H1 (cell line): Measurements from ENCODE around the gene RHBDD1. TPM values are rescaled to one million over a fixed set of nuclear protein-coding genes. Genes with fewer than 3 reads are reported as not detected.

Experiments
- BACH1 ChIP-seq: IDR thresholded peaks from 2 replicates; pipeline ENCODE4 v1.6.1; 2012; ENCODE audit warnings: low read length, improper control_type of control experiment
- BCL11A ChIP-seq, 2 experiments: IDR thresholded peaks; one replicate each; pipeline ENCODE4 v1.6.1; 2011; ENCODE audit warnings: low read depth in 2 of 2, low read length in 2 of 2, mild to moderate bottlenecking in 2 of 2
- CTBP2 ChIP-seq: IDR thresholded peaks from 2 replicates; pipeline ENCODE4 v1.7.0; 2011; ENCODE audit warnings: borderline replicate concordance, mild to moderate bottlenecking, moderate library complexity, mixed read lengths, low read length; ENCODE audit not compliant: insufficient read depth, insufficient read length
- EP300 ChIP-seq, 2 experiments: IDR thresholded peaks; 1 replicate in 1 of 2; 2 replicates in 1 of 2; pipeline ENCODE4 v1.6.1; 2011 to 2012; ENCODE audit warnings: low read depth in 2 of 2, low read length in 2 of 2, mild to moderate bottlenecking in 2 of 2, borderline replicate concordance in 1 of 2, inconsistent platforms in 1 of 2, moderate library complexity in 1 of 2
- GTF2F1 ChIP-seq: IDR thresholded peaks from 2 replicates; pipeline ENCODE4 v1.6.1; 2012; ENCODE audit warnings: low read depth, low read length, improper control_type of control experiment, borderline replicate concordance
- HDAC6 ChIP-seq: IDR thresholded peaks from one replicate; pipeline ENCODE4 v1.7.1; 2012; ENCODE audit warnings: low read depth, mild to moderate bottlenecking, inconsistent platforms, low read length, moderate library complexity
- MAFK ChIP-seq: IDR thresholded peaks from 2 replicates; pipeline ENCODE4 v1.6.1; 2012; ENCODE audit warnings: low read depth, mild to moderate bottlenecking, improper control_type of control experiment, low read length
- NANOG ChIP-seq: IDR thresholded peaks from 2 replicates; pipeline ENCODE4 v1.6.1; 2011; ENCODE audit warnings: low read length, low read depth, mild to moderate bottlenecking, inconsistent platforms; ENCODE audit not compliant: insufficient read depth, poor library complexity, severe bottlenecking
- POU5F1 ChIP-seq: IDR thresholded peaks from 2 replicates; pipeline ENCODE4 v1.6.1; 2011; ENCODE audit warnings: low read depth, mild to moderate bottlenecking, low read length, moderate library complexity
- RAD21 ChIP-seq, 2 experiments: IDR thresholded peaks in 1 of 2; conservative IDR thresholded peaks in 1 of 2; 2 replicates each; pipeline ENCODE4 v1.6.1; 2011; ENCODE audit warnings: low read depth in 2 of 2, low read length in 2 of 2, improper control_type of control experiment in 1 of 2, inconsistent platforms in 1 of 2, mild to moderate bottlenecking in 1 of 2, moderate library complexity in 1 of 2
- RXRA ChIP-seq: IDR thresholded peaks from 2 replicates; pipeline ENCODE4 v1.6.1; 2011; ENCODE audit warnings: low read depth, mild to moderate bottlenecking, low read length, moderate library complexity; ENCODE audit not compliant: insufficient read depth
- SAP30 ChIP-seq: fragments of 300-600 bp; sonication (generic); IDR thresholded peaks from 2 replicates; pipeline ENCODE4 v1.7.1; 2012; ENCODE audit warnings: low read length, moderate library complexity, mild to moderate bottlenecking, inconsistent platforms; ENCODE audit not compliant: insufficient read depth, insufficient replicate concordance
- SIN3A ChIP-seq, 2 experiments: IDR thresholded peaks in 1 of 2; conservative IDR thresholded peaks in 1 of 2; 2 replicates each; pipeline ENCODE4 v1.6.1; 2011 to 2012; ENCODE audit warnings: low read length in 2 of 2, improper control_type of control experiment in 1 of 2, low read depth in 1 of 2, mild to moderate bottlenecking in 1 of 2
- SP1 ChIP-seq: IDR thresholded peaks from 2 replicates; pipeline ENCODE4 v1.6.1; 2011; ENCODE audit warnings: low read depth, low read length
- SP2 ChIP-seq: IDR thresholded peaks from 2 replicates; pipeline ENCODE4 v1.6.1; 2012; ENCODE audit warnings: mild to moderate bottlenecking, low read length, inconsistent platforms
- ZNF274 ChIP-seq: IDR thresholded peaks from 2 replicates; pipeline ENCODE4 v1.7.0; 2012; ENCODE audit warnings: low read length, borderline replicate concordance; ENCODE audit errors: extremely low read depth
- polyA plus RNA-seq, 7 experiments: library from polyadenylated mRNA; depleted of rRNA in 3 of 7; stranded (reverse) in 5 of 7; unstranded in 2 of 7; fragments of >200 nt in 5 of 7; fragments of 200-250 nt in 2 of 7; gene quantifications; 1 replicate in 5 of 7; 2 replicates in 1 of 7; 4 replicates in 1 of 7; pipeline versions ENCODE4 v1.2.1 to v1.2.3, GENCODE V29; 2011 to 2013; ENCODE audit warnings: missing spikeins in 2 of 7, mixed read lengths in 2 of 7
- total RNA-seq: library from RNA; stranded (reverse); fragmentation: NEBNext Ultra II Directional; extraction: Animal tissue kit (Norgen Biotek cat#: 25700); gene quantifications from 2 replicates; pipeline ENCODE4 v1.2.1, GENCODE V29; 2021
- TF ChIP-seq, protein P1 (sequence below): IDR thresholded peaks from 2 replicates; pipeline ENCODE4 v1.6.1; 2011; ENCODE audit warnings: low read length, improper control_type of control experiment
- TF ChIP-seq, protein P2 (sequence below): IDR thresholded peaks from 2 replicates; pipeline ENCODE4 v1.6.1; 2012; ENCODE audit warnings: inconsistent platforms
- TF ChIP-seq, protein P3 (sequence below): IDR thresholded peaks from 2 replicates; pipeline ENCODE4 v1.6.1; 2012; ENCODE audit warnings: low read length, inconsistent platforms

The RHBDD1 gene
- total and polyA plus RNA-seq, 2 of the 8 experiments (the other 6 are each of a cell fraction or from before 2014, with no cell fraction given), result 10.5 to 23.1 TPM

DNA sequence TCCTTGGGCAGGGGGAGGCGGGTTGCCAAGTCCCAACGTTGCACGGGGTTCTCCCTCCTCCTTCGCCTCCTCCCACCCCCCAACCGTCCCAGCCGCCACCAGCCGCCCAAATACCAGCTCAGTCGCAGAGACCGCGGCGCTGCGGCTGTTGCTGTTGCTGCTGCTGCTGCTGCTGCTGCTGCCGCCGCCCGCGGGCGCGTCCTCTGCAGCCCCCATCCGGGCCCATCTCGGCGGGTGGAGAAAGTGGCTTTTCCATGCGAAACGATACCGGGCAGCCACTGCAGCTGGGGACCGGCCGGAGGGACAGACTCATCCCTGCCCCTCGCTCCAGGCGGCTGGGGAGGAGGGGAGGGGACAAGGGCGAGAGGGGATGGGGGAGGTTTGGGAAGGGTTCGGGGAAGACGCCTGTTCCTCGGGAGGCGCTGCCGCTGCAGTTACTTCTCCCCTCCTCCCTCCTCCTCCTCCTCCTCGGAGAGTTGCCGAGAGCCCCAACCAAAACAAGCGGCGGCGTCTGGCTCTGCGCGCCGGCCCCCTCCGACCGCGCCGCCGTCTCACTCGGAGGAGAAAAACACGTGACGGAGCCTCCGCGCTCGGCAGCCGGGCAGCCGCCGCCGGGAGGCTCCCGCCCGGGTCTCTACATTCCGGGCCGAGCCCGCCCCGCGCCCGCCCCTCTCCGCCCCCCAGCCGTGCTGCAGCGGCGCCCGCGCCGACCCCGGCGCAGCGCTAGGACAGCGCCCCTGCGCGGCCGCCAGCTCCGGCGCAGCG is 36.5 kb upstream of the RHBDD1 start, which contains the start of gene IRS1 (continued):
- TF ChIP-seq GTF2F1 (no peak), RXRA (no peak), CTBP2 (no peak), HDAC6 (no peak), SP2 (no peak), SP1 (no peak), BACH1 (no peak), BCL11A (IDR thresholded peaks at IDR 0.05; ENCODE audit: low read depth in 2 of 2, low read length in 2 of 2) (no peak), MAFK (no peak), EP300 (IDR thresholded peaks at IDR 0.05; ENCODE audit: borderline replicate concordance in 1 of 2, low read depth in 2 of 2, low read length in 2 of 2) (no peak), SIN3A (conservative IDR thresholded peaks at IDR 0.05 in 1 of 2, IDR thresholded peaks at IDR 0.05 in 1 of 2; ENCODE audit: low read depth in 1 of 2, low read length in 2 of 2) (0 out of 4 replicates have a peak, but pooled peaks have one; percentile 17 to 45), RAD21 (IDR thresholded peaks at IDR 0.05 in 1 of 2, conservative IDR thresholded peaks at IDR 0.05 in 1 of 2; ENCODE audit: low read depth in 2 of 2, low read length in 2 of 2) (peak in 1 of 2 experiments; percentile 68; a peak in 2 of 4 replicates), NANOG (no peak), ZNF274 (no peak), SAP30 (no peak), POU5F1 (no peak)
- TF ChIP-seq, protein P1, sequence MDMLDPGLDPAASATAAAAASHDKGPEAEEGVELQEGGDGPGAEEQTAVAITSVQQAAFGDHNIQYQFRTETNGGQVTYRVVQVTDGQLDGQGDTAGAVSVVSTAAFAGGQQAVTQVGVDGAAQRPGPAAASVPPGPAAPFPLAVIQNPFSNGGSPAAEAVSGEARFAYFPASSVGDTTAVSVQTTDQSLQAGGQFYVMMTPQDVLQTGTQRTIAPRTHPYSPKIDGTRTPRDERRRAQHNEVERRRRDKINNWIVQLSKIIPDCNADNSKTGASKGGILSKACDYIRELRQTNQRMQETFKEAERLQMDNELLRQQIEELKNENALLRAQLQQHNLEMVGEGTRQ, result peak; percentile 51
- TF ChIP-seq, protein P2, sequence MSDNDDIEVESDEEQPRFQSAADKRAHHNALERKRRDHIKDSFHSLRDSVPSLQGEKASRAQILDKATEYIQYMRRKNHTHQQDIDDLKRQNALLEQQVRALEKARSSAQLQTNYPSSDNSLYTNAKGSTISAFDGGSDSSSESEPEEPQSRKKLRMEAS, result peak; percentile 57; the same call in 1 of the 2 replicates
- TF ChIP-seq, protein P3, sequence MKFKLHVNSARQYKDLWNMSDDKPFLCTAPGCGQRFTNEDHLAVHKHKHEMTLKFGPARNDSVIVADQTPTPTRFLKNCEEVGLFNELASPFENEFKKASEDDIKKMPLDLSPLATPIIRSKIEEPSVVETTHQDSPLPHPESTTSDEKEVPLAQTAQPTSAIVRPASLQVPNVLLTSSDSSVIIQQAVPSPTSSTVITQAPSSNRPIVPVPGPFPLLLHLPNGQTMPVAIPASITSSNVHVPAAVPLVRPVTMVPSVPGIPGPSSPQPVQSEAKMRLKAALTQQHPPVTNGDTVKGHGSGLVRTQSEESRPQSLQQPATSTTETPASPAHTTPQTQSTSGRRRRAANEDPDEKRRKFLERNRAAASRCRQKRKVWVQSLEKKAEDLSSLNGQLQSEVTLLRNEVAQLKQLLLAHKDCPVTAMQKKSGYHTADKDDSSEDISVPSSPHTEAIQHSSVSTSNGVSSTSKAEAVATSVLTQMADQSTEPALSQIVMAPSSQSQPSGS, result no peak
